Esophagus muscularis mucosa (tissue), 4 donors: ENCODE measurements around the gene PARD6B. TPM values are rescaled to one million over a fixed set of nuclear protein-coding genes. Genes with fewer than 3 reads are reported as not detected.

Experiments used
- DNase-seq: peaks from one replicate; pipeline ENCODE4 v3.0.0-alpha.2; 2017; ENCODE audit errors: extremely low spot score
- H3K27ac ChIP-seq, 4 donors: fragments of 200-600 bp; sonication (generic); replicated peaks in 1 of 4; 1 replicate in 3 of 4; 2 replicates in 1 of 4; pipeline ENCODE4 v1.5.1; 2016 to 2019; ENCODE audit warnings: mild to moderate bottlenecking in 1 of 4
- H3K27me3 ChIP-seq, 4 donors: fragments of 200-600 bp; sonication (generic); one replicate each; pipeline versions ENCODE4 v1.5.1 to v1.6.0; 2016 to 2019
- H3K36me3 ChIP-seq, 4 donors: fragments of 200-600 bp; sonication (generic); one replicate each; pipeline ENCODE4 v1.5.1; 2016 to 2019
- H3K4me1 ChIP-seq, 4 donors: fragments of 200-600 bp; sonication (generic); one replicate each; pipeline ENCODE4 v1.5.1; 2016 to 2019
- H3K4me3 ChIP-seq, 4 donors: fragments of 200-600 bp; sonication (generic); 1 replicate in 2 of 4; 2 replicates in 2 of 4; pipeline ENCODE4 v1.5.1; 2016 to 2019; ENCODE audit warnings: mild to moderate bottlenecking in 4 of 4, moderate library complexity in 1 of 4
- H3K9me3 ChIP-seq, 4 donors: fragments of 200-600 bp; sonication (generic); 1 replicate in 3 of 4; 2 replicates in 1 of 4; pipeline ENCODE4 v1.5.1; 2016 to 2019
- EP300 ChIP-seq: sonication (generic); formaldehyde crosslinking; IDR thresholded peaks from one replicate; pipeline ENCODE4 v1.6.1; 2017; ENCODE audit warnings: antibody characterized with exemption
- POLR2A ChIP-seq: fragments of 450-650 bp; IDR thresholded peaks from one replicate; pipeline ENCODE4 v1.6.1; 2017; ENCODE audit warnings: antibody characterized with exemption, moderate library complexity, mild to moderate bottlenecking, low read depth
- POLR2AphosphoS5 ChIP-seq, 2 donors: sonication (generic); formaldehyde crosslinking; IDR thresholded peaks; one replicate each; pipeline ENCODE4 v1.6.1; 2017; ENCODE audit warnings: antibody characterized with exemption in 2 of 2
- WGBS: methylation state at CpG from one replicate; pipeline ENCODE4 v1.1.5; 2018; 5-methylcytosine and 5-hydroxymethylcytosine counted together
- intact Hi-C: fragments of 100-400 bp; cut with DNase I; formaldehyde crosslinking; loops from one replicate; pipeline ENCODE4 v1.15.1; 2023
- total RNA-seq, 4 donors: library from RNA; depleted of rRNA; stranded (reverse); fragments of >200 nt; gene quantifications; one replicate each; pipeline versions ENCODE4 v1.1.0 to v1.2.1, GENCODE V29; 2016
- TF ChIP-seq, protein P1 (sequence below), 3 experiments: fragments of 200-600 bp in 2 of 3; fragments of 450-650 bp in 1 of 3; sonication (generic) in 2 of 3; IDR thresholded peaks; one replicate each; pipeline ENCODE4 v1.5.1; 2017 to 2019; ENCODE audit warnings: antibody characterized with exemption in 3 of 3, mild to moderate bottlenecking in 2 of 3, moderate library complexity in 1 of 3

Gene PARD6B
- total RNA-seq, 4 donors from 2014 or later, result 0.99 to 4.2 (median 2.8) TPM

DNA sequence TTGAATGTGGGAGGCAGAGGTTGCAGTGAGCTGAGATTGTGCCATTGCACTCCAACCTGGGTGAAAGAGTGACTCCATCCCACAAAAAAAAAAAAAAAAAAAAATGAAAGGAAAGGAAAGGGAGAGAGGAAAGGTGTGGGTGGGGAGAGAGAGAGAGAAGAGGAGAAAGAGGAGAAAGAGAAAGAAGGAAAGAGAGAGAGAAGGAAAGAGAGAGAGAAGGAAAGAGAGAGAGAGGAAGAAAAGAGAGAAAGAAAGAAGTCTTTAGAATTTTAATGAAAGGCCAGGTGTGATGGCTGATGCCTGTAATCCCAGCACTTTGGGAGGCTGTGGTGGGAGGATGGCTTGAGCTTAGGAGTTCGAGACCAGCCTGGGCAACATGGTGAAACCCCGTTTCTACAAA lies 55.8 kb downstream of the PARD6B start:
- intact Hi-C loops, result no loop called here
- H3K27me3 ChIP-seq, result no peaks in the 10 kb centered on the region
- DNase-seq, result no peak
- no peaks in the 10 kb centered on the region for H3K9me3 ChIP-seq
- no peak overlapping the region for H3K27ac ChIP-seq
- H3K4me3 ChIP-seq, result no peak overlapping the region
- H3K36me3 ChIP-seq, result no peaks in the 10 kb centered on the region
- H3K4me1 ChIP-seq, result peaks cover 12 to 22% (median 19%) of the 10 kb centered on the region in 4 donors
- TF ChIP-seq, protein P1, sequence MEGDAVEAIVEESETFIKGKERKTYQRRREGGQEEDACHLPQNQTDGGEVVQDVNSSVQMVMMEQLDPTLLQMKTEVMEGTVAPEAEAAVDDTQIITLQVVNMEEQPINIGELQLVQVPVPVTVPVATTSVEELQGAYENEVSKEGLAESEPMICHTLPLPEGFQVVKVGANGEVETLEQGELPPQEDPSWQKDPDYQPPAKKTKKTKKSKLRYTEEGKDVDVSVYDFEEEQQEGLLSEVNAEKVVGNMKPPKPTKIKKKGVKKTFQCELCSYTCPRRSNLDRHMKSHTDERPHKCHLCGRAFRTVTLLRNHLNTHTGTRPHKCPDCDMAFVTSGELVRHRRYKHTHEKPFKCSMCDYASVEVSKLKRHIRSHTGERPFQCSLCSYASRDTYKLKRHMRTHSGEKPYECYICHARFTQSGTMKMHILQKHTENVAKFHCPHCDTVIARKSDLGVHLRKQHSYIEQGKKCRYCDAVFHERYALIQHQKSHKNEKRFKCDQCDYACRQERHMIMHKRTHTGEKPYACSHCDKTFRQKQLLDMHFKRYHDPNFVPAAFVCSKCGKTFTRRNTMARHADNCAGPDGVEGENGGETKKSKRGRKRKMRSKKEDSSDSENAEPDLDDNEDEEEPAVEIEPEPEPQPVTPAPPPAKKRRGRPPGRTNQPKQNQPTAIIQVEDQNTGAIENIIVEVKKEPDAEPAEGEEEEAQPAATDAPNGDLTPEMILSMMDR (IDR thresholded peaks at IDR 0.05), result no peak
- no peak for TF ChIP-seq EP300
- no peak for TF ChIP-seq POLR2AphosphoS5 (IDR thresholded peaks at IDR 0.05)
- no peak for TF ChIP-seq POLR2A
- 90% methylated on average over 2 of the region's 2 CpGs for WGBS

DNA sequence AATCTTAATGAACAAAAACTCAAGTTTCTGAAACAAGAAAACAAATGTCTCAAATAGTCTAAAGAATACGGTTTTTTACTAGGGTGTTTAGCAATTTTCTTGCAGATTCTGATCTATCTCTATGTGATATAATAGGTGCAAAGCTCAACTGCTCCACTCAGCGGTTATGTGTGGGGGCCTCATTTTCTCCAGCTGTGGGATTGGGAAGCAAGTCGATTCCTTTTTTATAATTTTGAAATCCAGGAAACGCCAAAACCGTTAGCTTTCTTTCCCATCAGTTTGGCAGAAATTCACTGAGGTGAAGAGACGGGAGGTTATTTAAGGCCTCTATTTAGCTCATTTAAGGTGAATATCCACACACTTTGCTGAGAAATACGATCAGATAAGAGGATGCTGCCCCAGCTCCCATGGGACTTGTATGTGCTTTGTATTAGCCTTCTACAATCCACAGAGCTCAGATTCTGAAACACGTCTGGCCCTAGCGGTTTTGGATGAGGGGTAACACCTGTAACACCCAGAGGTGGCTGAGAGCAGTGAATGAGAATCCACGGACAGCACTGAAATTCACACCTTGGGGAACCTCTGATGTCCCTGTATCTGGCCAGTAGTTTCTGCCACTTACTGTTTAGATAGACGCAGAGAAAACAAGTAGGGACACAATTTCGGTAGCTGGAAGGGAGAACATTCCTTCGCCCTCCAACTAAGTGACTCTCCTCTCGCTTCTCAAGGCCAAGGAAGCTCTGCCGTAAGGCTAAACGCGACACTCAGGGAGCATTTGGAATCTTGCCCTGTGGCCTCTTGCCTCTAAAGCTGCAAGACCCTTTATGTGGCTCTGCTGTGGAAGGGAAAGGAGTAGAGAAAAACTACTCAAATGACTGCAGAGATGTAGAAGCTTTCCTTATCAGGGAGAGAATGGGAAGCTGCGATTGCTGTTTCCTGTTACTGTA lies 56.9 kb downstream of the PARD6B start:
- no peak overlapping the region for H3K4me3 ChIP-seq
- no peaks in the 10 kb centered on the region for H3K36me3 ChIP-seq
- TF ChIP-seq, protein P1 (IDR thresholded peaks at IDR 0.05), result peak in 1 of 3 experiments; percentile 7
- no peak for TF ChIP-seq POLR2AphosphoS5 (IDR thresholded peaks at IDR 0.05)
- WGBS, result 54% methylated on average over 18 of the region's 18 CpGs
- DNase-seq, result no peak
- intact Hi-C loops, result no loop called here
- H3K4me1 ChIP-seq, result peaks cover 12 to 25% (median 19%) of the 10 kb centered on the region in 4 donors
- H3K27ac ChIP-seq, result peak overlapping the region; percentile 2 to 36 (median 10)
- H3K9me3 ChIP-seq, result no peaks in the 10 kb centered on the region
- no peaks in the 10 kb centered on the region for H3K27me3 ChIP-seq

DNA sequence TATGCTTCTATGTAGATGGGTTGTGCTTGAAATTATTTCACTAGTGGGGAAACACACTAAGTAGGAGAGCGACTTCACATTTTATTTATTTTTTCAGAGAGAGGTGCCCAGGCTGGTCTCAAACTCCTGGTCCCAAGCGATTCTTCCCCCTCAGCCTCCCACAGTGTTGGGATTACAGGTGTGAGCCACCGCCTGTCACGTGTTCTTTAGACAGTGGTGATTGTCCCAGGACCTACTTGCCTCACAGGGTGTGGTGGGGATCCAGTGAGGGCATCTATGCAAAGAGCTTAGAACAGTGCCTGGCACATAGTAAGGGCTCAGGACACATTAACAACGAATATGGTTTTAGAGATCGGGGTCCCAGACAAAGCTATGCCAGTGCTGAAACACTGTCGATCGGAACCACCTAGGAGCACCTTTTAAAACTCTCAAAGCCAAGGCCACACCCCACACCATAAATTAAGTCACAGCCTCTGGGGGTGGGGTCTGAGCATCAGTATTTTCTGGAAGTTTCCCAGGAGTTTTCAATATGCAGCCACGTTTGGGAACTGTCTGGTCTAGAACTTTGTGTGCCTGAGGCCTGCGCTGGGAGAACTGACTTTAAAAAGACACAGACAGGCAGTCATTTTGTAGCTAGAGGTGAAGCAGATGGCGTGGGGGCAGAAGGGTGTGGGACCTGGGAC lies 58.7 kb downstream of the PARD6B start:
- WGBS, result 86% methylated on average over 8 of the region's 11 CpGs
- Histone ChIP-seq H3K27me3 (no peaks in the 10 kb centered on the region), H3K4me3 (peak overlapping the region in 1 of 4 donors; percentile 49), H3K27ac (peak overlapping the region; percentile 73 to 84 (median 80)), H3K36me3 (no peaks in the 10 kb centered on the region), H3K9me3 (no peaks in the 10 kb centered on the region), H3K4me1 (peaks cover 22 to 36% (median 32%) of the 10 kb centered on the region in 4 donors)
- intact Hi-C loops, result no loop called here
- DNase-seq, result no peak
- TF ChIP-seq EP300 (no peak), POLR2A (no peak), POLR2AphosphoS5 (IDR thresholded peaks at IDR 0.05) (no peak)
- TF ChIP-seq, protein P1 (IDR thresholded peaks at IDR 0.05), result no peak

DNA sequence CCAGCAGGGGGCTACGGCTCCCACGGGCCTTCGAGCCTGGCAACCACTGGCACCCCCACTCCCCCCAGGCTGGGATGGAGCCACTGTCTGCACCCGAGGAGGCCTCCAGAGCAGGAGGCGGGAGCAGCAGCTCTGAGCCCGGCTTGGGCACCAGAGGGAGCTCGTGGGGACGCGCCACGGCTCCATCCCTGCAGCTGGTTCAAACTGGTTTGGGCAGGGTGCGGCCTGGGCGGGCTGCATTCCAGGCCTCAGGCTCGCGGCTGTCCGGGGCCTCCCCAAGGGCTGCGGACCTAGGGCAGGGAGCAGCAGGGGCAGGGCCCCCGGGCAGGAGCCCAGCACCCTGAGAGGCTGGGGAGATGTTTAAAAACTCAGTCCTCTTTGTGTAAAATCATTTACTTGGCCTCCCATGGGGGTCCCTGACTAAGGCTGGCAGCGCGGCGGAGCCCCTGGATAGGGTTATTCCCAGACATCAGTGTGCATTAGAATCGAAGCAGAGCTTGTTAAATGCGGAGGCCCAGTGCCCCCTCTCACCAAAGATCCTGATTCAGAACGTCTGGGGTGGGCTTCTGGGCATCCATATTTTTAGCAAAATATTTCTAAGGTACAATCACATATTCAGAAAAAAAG lies 59.4 kb downstream of the PARD6B start:
- Histone ChIP-seq H3K27me3 (no peaks in the 10 kb centered on the region), H3K9me3 (no peaks in the 10 kb centered on the region), H3K27ac (peak overlapping the region; percentile 73 to 84 (median 80)), H3K4me1 (peaks cover 29 to 43% (median 38%) of the 10 kb centered on the region in 4 donors), H3K36me3 (no peaks in the 10 kb centered on the region), H3K4me3 (peak overlapping the region; percentile 24 to 49 (median 36))
- intact Hi-C loops, result no loop called here
- 13% methylated on average over 11 of the region's 23 CpGs for WGBS
- TF ChIP-seq POLR2AphosphoS5 (IDR thresholded peaks at IDR 0.05) (peak; percentile 73 to 89), EP300 (no peak), POLR2A (no peak)
- TF ChIP-seq, protein P1 (IDR thresholded peaks at IDR 0.05), result peak; percentile 83 to 86 (median 83)
- DNase-seq, result peak; percentile 94
